ENCODE results near the gene FGF14.

Gene FGF14

GRCh38 chr13:101917833-101918661, 483.8 kb downstream of the FGF14 start:
- Mint-ChIP-seq H3K4me1 (no peaks in the 10 kb centered on the region), H3K9me3 (no peaks in the 10 kb centered on the region), H3K36me3 (ENCODE audit: low read depth) (no peaks in the 10 kb centered on the region), H3K27me3 (peaks cover 61% of the 10 kb centered on the region), H3K27ac (no peak overlapping the region), H3K4me3 (no peak overlapping the region)
- DNase-seq (no peak), ATAC-seq (no peak)

GRCh38 chr13:101917475-101917810, 484.4 kb downstream of the FGF14 start:
- no peak overlapping the region for H3K27ac Mint-ChIP-seq
- DNase-seq (no peak), ATAC-seq (no peak)
- H3K36me3 Mint-ChIP-seq (ENCODE audit: low read depth), result no peaks in the 10 kb centered on the region
- no peaks in the 10 kb centered on the region for H3K4me1 Mint-ChIP-seq
- H3K27me3 Mint-ChIP-seq, result peaks cover 63% of the 10 kb centered on the region
- no peaks in the 10 kb centered on the region for H3K9me3 Mint-ChIP-seq
- H3K4me3 Mint-ChIP-seq, result no peak overlapping the region

GRCh38 chr13:101916775-101917474, 484.9 kb downstream of the FGF14 start:
- Mint-ChIP-seq H3K27ac (no peak overlapping the region), H3K9me3 (no peaks in the 10 kb centered on the region), H3K4me1 (no peaks in the 10 kb centered on the region), H3K36me3 (ENCODE audit: low read depth) (no peaks in the 10 kb centered on the region), H3K27me3 (peaks cover 63% of the 10 kb centered on the region), H3K4me3 (no peak overlapping the region)
- ATAC-seq (no peak), DNase-seq (no peak)

- DNase-seq (no peak), ATAC-seq (no peak)
- H3K27me3 Mint-ChIP-seq, result peaks cover 58% of the 10 kb centered on the region
- no peak overlapping the region for H3K27ac Mint-ChIP-seq
- H3K36me3 Mint-ChIP-seq (ENCODE audit: low read depth), result no peaks in the 10 kb centered on the region
- no peak overlapping the region for H3K4me3 Mint-ChIP-seq
- no peaks in the 10 kb centered on the region for H3K9me3 Mint-ChIP-seq
- H3K4me1 Mint-ChIP-seq, result no peaks in the 10 kb centered on the region
These were observed 485.6 kb downstream of the FGF14 start for GRCh38 chr13:101916108-101916774.

- Mint-ChIP-seq H3K9me3 (no peaks in the 10 kb centered on the region), H3K36me3 (ENCODE audit: low read depth) (no peaks in the 10 kb centered on the region), H3K27ac (no peak overlapping the region), H3K4me3 (no peak overlapping the region), H3K27me3 (peaks cover 54% of the 10 kb centered on the region), H3K4me1 (no peaks in the 10 kb centered on the region)
- DNase-seq (no peak), ATAC-seq (no peak)
These were observed 486.1 kb downstream of the FGF14 start for GRCh38 chr13:101915755-101916107.

GRCh38 chr13:101915331-101915730, 486.5 kb downstream of the FGF14 start:
- Mint-ChIP-seq H3K36me3 (ENCODE audit: low read depth) (no peaks in the 10 kb centered on the region), H3K9me3 (no peaks in the 10 kb centered on the region), H3K4me3 (no peak overlapping the region), H3K4me1 (no peaks in the 10 kb centered on the region), H3K27me3 (peaks cover 50% of the 10 kb centered on the region), H3K27ac (no peak overlapping the region)
- ATAC-seq (no peak), DNase-seq (no peak)

GRCh38 chr13:101911752-101912151, 490.1 kb downstream of the FGF14 start:
- Mint-ChIP-seq H3K4me3 (no peak overlapping the region), H3K27ac (no peak overlapping the region), H3K4me1 (no peaks in the 10 kb centered on the region), H3K9me3 (peaks cover 7% of the 10 kb centered on the region), H3K36me3 (ENCODE audit: low read depth) (no peaks in the 10 kb centered on the region), H3K27me3 (peaks cover 18% of the 10 kb centered on the region)
- DNase-seq (no peak), ATAC-seq (no peak)

- ATAC-seq, result no peak
These were observed 498.0 kb downstream of the FGF14 start for GRCh38 chr13:101903890-101904289.

GRCh38 chr13:101898676-101899075, 503.2 kb downstream of the FGF14 start:
- DNase-seq (no peak), ATAC-seq (no peak)
- Mint-ChIP-seq H3K27ac (no peak overlapping the region), H3K27me3 (no peaks in the 10 kb centered on the region), H3K36me3 (ENCODE audit: low read depth) (no peaks in the 10 kb centered on the region), H3K9me3 (no peaks in the 10 kb centered on the region), H3K4me1 (no peaks in the 10 kb centered on the region), H3K4me3 (no peak overlapping the region)

More at GRCh38 chr13:101903890-101904289, 498.0 kb downstream of the FGF14 start:
- no peak for DNase-seq
- Mint-ChIP-seq H3K36me3 (ENCODE audit: low read depth) (no peaks in the 10 kb centered on the region), H3K27ac (no peak overlapping the region), H3K4me3 (no peak overlapping the region), H3K9me3 (peaks cover 7% of the 10 kb centered on the region), H3K4me1 (no peaks in the 10 kb centered on the region), H3K27me3 (no peaks in the 10 kb centered on the region)

- ATAC-seq, result no peak
- no peaks in the 10 kb centered on the region for H3K27me3 Mint-ChIP-seq
- DNase-seq, result no peak
- H3K4me1 Mint-ChIP-seq, result no peaks in the 10 kb centered on the region
- no peak overlapping the region for H3K4me3 Mint-ChIP-seq
- H3K27ac Mint-ChIP-seq, result no peak overlapping the region
- no peaks in the 10 kb centered on the region for H3K9me3 Mint-ChIP-seq
- no peaks in the 10 kb centered on the region for H3K36me3 Mint-ChIP-seq (ENCODE audit: low read depth)
These were observed 505.3 kb downstream of the FGF14 start for GRCh38 chr13:101896541-101896940.

- Mint-ChIP-seq H3K4me1 (no peaks in the 10 kb centered on the region), H3K9me3 (no peaks in the 10 kb centered on the region), H3K36me3 (ENCODE audit: low read depth) (no peaks in the 10 kb centered on the region), H3K27me3 (no peaks in the 10 kb centered on the region), H3K27ac (no peak overlapping the region), H3K4me3 (no peak overlapping the region)
- DNase-seq, result no peak
- ATAC-seq, result no peak
These were observed 508.8 kb downstream of the FGF14 start for GRCh38 chr13:101893021-101893420.

GRCh38 chr13:101892296-101892695, 509.6 kb downstream of the FGF14 start:
- ATAC-seq (no peak), DNase-seq (no peak)
- Mint-ChIP-seq H3K36me3 (ENCODE audit: low read depth) (no peaks in the 10 kb centered on the region), H3K4me1 (no peaks in the 10 kb centered on the region), H3K9me3 (no peaks in the 10 kb centered on the region), H3K4me3 (no peak overlapping the region), H3K27me3 (peaks cover 2% of the 10 kb centered on the region), H3K27ac (no peak overlapping the region)

GRCh38 chr13:101881593-101881992, 520.3 kb downstream of the FGF14 start:
- no peak for ATAC-seq
- H3K4me1 Mint-ChIP-seq, result no peaks in the 10 kb centered on the region
- no peaks in the 10 kb centered on the region for H3K36me3 Mint-ChIP-seq (ENCODE audit: low read depth)

GRCh38 chr13:101880581-101880980, 521.3 kb downstream of the FGF14 start:
- Mint-ChIP-seq H3K9me3 (no peaks in the 10 kb centered on the region), H3K27ac (no peak overlapping the region), H3K4me1 (no peaks in the 10 kb centered on the region), H3K36me3 (ENCODE audit: low read depth) (no peaks in the 10 kb centered on the region), H3K4me3 (no peak overlapping the region), H3K27me3 (no peaks in the 10 kb centered on the region)
- no peak for DNase-seq
- no peak for ATAC-seq

More at GRCh38 chr13:101881593-101881992, 520.3 kb downstream of the FGF14 start:
- no peak for DNase-seq
- Mint-ChIP-seq H3K27me3 (no peaks in the 10 kb centered on the region), H3K4me3 (no peak overlapping the region), H3K27ac (no peak overlapping the region), H3K9me3 (no peaks in the 10 kb centered on the region)

GRCh38 chr13:101876951-101877350, 524.9 kb downstream of the FGF14 start:
- H3K36me3 Mint-ChIP-seq (ENCODE audit: low read depth), result no peaks in the 10 kb centered on the region
- H3K9me3 Mint-ChIP-seq, result no peaks in the 10 kb centered on the region
- H3K4me1 Mint-ChIP-seq, result no peaks in the 10 kb centered on the region
- no peak for DNase-seq
- no peaks in the 10 kb centered on the region for H3K27me3 Mint-ChIP-seq
- H3K4me3 Mint-ChIP-seq, result no peak overlapping the region
- ATAC-seq, result no peak
- no peak overlapping the region for H3K27ac Mint-ChIP-seq

Data from activated naive CD8-positive, alpha-beta T cell treated with anti-CD3 and anti-CD28 coated beads, Interleukin-2, amount 50 U/mL, for 24 hours (primary cell).